Activated B cell treated with CpG ODN at 0.5 μM for 24 hours (primary cell): ENCODE measurements around the gene EPM2AIP1. TPM values are rescaled to one million over a fixed set of nuclear protein-coding genes. Genes with fewer than 3 reads are reported as not detected.

Source experiments
- ATAC-seq: fragments of 200-7000 bp; cut with Tn5 transposase; one replicate; pipeline ENCODE4 v1.10.0; 2021; ENCODE audit warnings: low read depth, mild to moderate bottlenecking, moderate library complexity
- CTCF ChIA-PET: fragments of 350-600 bp; sonication (Branson Sonifier 250); formaldehyde crosslinking; loops from one replicate; lab custom pipeline; 2021; ENCODE audit warnings: antibody characterized with exemption; lab: Charles Lee
- POLR2A ChIA-PET: fragments of 350-600 bp; sonication (Branson Sonifier 250); formaldehyde crosslinking; loops from one replicate; lab custom pipeline; 2021; ENCODE audit warnings: antibody characterized with exemption; lab: Charles Lee
- DNase-seq: peaks from one replicate; pipeline ENCODE4 v3.0.0; 2022
- H3K27ac Mint-ChIP-seq: one replicate; pipeline ENCODE4 v1.8.0; 2020; ENCODE audit warnings: mixed read lengths
- H3K27me3 Mint-ChIP-seq: one replicate; pipeline ENCODE4 v1.8.0; 2021; ENCODE audit warnings: mixed read lengths
- H3K36me3 Mint-ChIP-seq: one replicate; pipeline ENCODE4 v1.8.0; 2021; ENCODE audit warnings: low read depth, mixed read lengths
- H3K4me1 Mint-ChIP-seq: one replicate; pipeline ENCODE4 v1.8.0; 2021; ENCODE audit warnings: mixed read lengths
- H3K4me3 Mint-ChIP-seq: one replicate; pipeline ENCODE4 v1.8.0; 2020; ENCODE audit warnings: mild to moderate bottlenecking, mixed read lengths
- H3K9me3 Mint-ChIP-seq: one replicate; pipeline ENCODE4 v1.8.0; 2020; ENCODE audit warnings: mixed read lengths
- intact Hi-C: fragments of 100-400 bp; cut with micrococcal nuclease; formaldehyde crosslinking; loops from one replicate; pipeline ENCODE4 v1.15.1; 2024
- total RNA-seq: library from RNA; stranded (reverse); gene quantifications from 2 replicates; pipeline ENCODE4 v1.2.3, GENCODE V29; 2022
- TF ChIP-seq, protein P1 (sequence below): fragments of 200-600 bp; IDR thresholded peaks from one replicate; pipeline ENCODE4 v1.8.0; 2022; ENCODE audit warnings: antibody characterized with exemption, mild to moderate bottlenecking

Gene EPM2AIP1
- total RNA-seq, 1 donor from 2014 or later = 30.7 TPM

DNA sequence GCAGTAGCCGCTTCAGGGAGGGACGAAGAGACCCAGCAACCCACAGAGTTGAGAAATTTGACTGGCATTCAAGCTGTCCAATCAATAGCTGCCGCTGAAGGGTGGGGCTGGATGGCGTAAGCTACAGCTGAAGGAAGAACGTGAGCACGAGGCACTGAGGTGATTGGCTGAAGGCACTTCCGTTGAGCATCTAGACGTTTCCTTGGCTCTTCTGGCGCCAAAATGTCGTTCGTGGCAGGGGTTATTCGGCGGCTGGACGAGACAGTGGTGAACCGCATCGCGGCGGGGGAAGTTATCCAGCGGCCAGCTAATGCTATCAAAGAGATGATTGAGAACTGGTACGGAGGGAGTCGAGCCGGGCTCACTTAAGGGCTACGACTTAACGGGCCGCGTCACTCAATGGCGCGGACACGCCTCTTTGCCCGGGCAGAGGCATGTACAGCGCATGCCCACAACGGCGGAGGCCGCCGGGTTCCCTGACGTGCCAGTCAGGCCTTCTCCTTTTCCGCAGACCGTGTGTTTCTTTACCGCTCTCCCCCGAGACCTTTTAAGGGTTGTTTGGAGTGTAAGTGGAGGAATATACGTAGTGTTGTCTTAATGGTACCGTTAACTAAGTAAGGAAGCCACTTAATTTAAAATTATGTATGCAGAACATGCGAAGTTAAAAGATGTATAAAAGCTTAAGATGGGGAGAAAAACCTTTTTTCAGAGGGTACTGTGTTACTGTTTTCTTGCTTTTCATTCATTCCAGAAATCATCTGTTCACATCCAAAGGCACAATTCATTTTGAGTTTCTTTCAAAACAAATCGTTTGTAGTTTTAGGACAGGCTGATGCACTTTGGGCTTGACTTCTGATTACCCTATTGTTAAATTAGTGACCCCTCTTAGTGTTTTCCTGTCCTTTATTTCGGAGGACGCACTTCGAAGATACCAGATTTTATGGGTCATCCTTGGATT, 674 bp upstream of the EPM2AIP1 start, which contains the start of gene MLH1:
Gene MLH1, plus strand, starts transcription at position 193 of the 958 bp plus-strand sequence. Its CDS starts 30 bp downstream, at position 223.
- peaks cover 47% of the 10 kb centered on the region for H3K36me3 Mint-ChIP-seq
- ATAC-seq (peak; percentile 86), DNase-seq (peak; percentile 90)
- no peak within 1 kb of the TSS for H3K27ac Mint-ChIP-seq
- intact Hi-C loops = loop anchor here (1.0 to 2.0 kb wide), 6 partner anchors 23 to 1143 kb away; partner anchors contain the start of genes ACAA1 and TRANK1
- H3K9me3 Mint-ChIP-seq = no peaks in the 10 kb centered on the region
- ChIA-PET POLR2A (interaction anchor here (0.8 to 3.5 kb wide), 21 partner anchors 19 to 1171 kb away, joined by 3 to 33 read pairs (median 7); partner anchors contain the start of genes ACAA1, OXSR1 and TRANK1), CTCF (interaction anchor here (0.7 to 2.8 kb wide), 4 partner anchors 23 to 154 kb away, joined by 3 to 16 read pairs (median 7); no protein-coding TSS in a partner anchor)
- TF ChIP-seq, protein P1, sequence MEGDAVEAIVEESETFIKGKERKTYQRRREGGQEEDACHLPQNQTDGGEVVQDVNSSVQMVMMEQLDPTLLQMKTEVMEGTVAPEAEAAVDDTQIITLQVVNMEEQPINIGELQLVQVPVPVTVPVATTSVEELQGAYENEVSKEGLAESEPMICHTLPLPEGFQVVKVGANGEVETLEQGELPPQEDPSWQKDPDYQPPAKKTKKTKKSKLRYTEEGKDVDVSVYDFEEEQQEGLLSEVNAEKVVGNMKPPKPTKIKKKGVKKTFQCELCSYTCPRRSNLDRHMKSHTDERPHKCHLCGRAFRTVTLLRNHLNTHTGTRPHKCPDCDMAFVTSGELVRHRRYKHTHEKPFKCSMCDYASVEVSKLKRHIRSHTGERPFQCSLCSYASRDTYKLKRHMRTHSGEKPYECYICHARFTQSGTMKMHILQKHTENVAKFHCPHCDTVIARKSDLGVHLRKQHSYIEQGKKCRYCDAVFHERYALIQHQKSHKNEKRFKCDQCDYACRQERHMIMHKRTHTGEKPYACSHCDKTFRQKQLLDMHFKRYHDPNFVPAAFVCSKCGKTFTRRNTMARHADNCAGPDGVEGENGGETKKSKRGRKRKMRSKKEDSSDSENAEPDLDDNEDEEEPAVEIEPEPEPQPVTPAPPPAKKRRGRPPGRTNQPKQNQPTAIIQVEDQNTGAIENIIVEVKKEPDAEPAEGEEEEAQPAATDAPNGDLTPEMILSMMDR = no peak
- no peak within 1 kb of the TSS for H3K4me3 Mint-ChIP-seq
- no peaks in the 10 kb centered on the region for H3K27me3 Mint-ChIP-seq
- H3K4me1 Mint-ChIP-seq = peaks cover 29% of the 10 kb centered on the region

DNA sequence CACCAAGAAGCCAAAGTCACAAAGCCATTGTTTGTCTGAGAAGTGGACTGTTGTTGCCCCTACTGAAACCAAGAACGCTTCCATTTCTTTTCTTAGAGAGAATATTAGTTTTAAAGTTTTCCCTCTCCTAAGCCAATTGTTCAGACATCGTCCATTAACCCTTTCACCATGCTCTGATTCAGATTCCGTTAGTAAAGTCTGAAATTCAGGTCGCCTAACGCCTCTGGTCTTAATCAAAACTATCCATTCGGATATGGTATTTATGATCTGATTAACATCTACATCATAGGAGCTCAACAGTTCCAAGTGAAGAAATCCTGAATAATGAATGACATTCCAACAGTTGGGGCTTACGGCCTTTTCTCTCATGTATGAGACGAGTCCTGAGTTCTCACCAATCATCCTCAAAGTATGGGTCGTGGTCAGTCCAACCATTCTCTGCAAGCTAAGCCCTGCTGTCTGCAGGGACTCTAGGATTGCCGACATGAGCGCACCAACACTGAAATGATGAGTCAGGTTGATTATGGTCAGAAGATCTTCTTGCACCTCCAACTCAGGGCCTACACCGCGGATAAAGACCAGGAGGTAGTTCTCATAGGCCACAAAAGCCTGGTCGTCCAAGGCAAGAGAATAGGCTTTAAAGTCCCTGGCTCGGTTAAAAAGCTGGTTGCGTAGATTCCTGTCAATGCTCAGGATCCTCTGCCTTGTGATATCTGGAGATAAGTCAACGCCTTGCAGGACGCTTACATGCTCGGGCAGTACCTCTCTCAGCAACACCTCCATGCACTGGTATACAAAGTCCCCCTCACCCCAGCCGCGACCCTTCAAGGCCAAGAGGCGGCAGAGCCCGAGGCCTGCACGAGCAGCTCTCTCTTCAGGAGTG, 767 bp downstream of the EPM2AIP1 start:
- H3K4me1 Mint-ChIP-seq = peaks cover 37% of the 10 kb centered on the region
- H3K27ac Mint-ChIP-seq = no peak overlapping the region
- no peak for ATAC-seq
- H3K4me3 Mint-ChIP-seq = no peak overlapping the region
- ChIA-PET CTCF (interaction anchor here (0.7 to 2.8 kb wide), 5 partner anchors 22 to 153 kb away, joined by 3 to 16 read pairs (median 5); no protein-coding TSS in a partner anchor), POLR2A (interaction anchor here (0.8 to 3.5 kb wide), 20 partner anchors 22 to 1173 kb away, joined by 3 to 33 read pairs (median 10); partner anchors contain the start of genes OXSR1 and TRANK1)
- H3K36me3 Mint-ChIP-seq = peaks cover 46% of the 10 kb centered on the region
- H3K27me3 Mint-ChIP-seq = no peaks in the 10 kb centered on the region
- intact Hi-C loops = loop anchor here (2.0 kb wide), 1 partner anchor 1145 kb away; the partner anchor contains the start of gene ACAA1
- TF ChIP-seq, protein P1 = no peak
- no peak for DNase-seq
- no peaks in the 10 kb centered on the region for H3K9me3 Mint-ChIP-seq

DNA sequence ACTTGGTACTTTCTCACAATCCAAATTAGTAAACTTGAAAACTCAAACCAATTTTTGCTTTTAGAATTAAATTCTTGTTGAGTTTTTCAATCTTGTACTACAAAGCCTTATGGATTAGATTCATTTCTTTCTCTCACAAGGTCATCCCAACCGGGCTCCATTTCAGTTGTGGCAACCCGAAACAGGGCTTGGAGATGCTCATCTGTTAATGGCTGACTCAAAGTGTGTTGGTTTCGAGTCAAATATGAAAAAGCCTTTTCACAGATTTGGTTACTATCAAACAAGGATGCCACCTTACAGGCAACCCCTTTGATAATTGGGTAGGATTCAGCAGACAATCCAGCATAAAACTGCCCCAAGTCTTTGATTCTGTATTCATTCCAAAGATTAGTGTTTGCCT, 1.8 kb downstream of the EPM2AIP1 start:
- CTCF ChIA-PET = interaction anchor here (1.2 to 2.7 kb wide), 2 partner anchors 32 to 98 kb away, joined by 3 to 16 read pairs; no protein-coding TSS in a partner anchor
- no peak for DNase-seq
- no peaks in the 10 kb centered on the region for H3K9me3 Mint-ChIP-seq
- TF ChIP-seq, protein P1 = no peak
- H3K27ac Mint-ChIP-seq = no peak overlapping the region
- no peak for ATAC-seq
- H3K27me3 Mint-ChIP-seq = no peaks in the 10 kb centered on the region
- peaks cover 37% of the 10 kb centered on the region for H3K4me1 Mint-ChIP-seq
- intact Hi-C loops = no loop called here
- POLR2A ChIA-PET = interaction anchor here (1.8 to 3.5 kb wide), 5 partner anchors 21 to 99 kb away, joined by 9 to 33 read pairs (median 18); partner anchors contain the start of gene TRANK1
- no peak overlapping the region for H3K4me3 Mint-ChIP-seq
- H3K36me3 Mint-ChIP-seq = peaks cover 44% of the 10 kb centered on the region

DNA sequence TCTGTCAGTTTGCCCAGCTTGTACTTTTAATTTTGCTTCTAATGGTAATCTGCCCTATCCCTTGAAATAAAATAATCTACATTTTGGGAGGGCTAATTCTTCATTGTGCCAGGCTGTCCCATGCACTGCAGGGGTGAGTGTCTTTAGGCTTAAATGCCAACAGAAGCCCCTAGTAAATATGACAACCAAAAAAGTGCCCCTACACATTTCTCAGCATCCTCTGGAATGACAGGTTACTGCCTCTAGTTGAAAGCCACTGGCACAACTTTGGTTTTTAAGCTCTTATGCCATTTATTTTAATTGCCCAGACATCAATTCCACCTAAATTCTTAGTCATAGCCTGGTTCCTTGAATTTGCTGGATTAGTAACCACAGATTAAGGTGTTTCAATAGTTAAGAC, 3.4 kb downstream of the EPM2AIP1 start:
- intact Hi-C loops = no loop called here
- TF ChIP-seq, protein P1 = no peak
- Mint-ChIP-seq H3K36me3 (peaks cover 52% of the 10 kb centered on the region), H3K27me3 (no peaks in the 10 kb centered on the region), H3K27ac (peak overlapping the region; percentile 79), H3K4me1 (peaks cover 37% of the 10 kb centered on the region), H3K4me3 (peak overlapping the region; percentile 80), H3K9me3 (no peaks in the 10 kb centered on the region)
- ATAC-seq (no peak), DNase-seq (no peak)
- ChIA-PET CTCF (interaction anchor here (0.7 to 1.7 kb wide), 5 partner anchors 11 to 121 kb away, joined by 3 to 12 read pairs (median 6); no protein-coding TSS in a partner anchor), POLR2A (interaction anchor here (0.8 to 1.9 kb wide), 10 partner anchors 20 to 188 kb away, joined by 3 to 24 read pairs (median 6); partner anchors contain the start of gene TRANK1)
